Left ventricle myocardium inferior (tissue), 1 donor: ENCODE data around the gene REEP5. TPM values are rescaled to one million over a fixed set of nuclear protein-coding genes. Genes with fewer than 3 reads are reported as not detected.

Source experiments
- DNase-seq: peaks from one replicate; pipeline ENCODE4 v3.0.0-alpha.2; 2020
- H3K27ac ChIP-seq: fragments of 200-600 bp; replicated peaks from 2 replicates; pipeline ENCODE4 v1.8.0; 2021
- H3K27me3 ChIP-seq: fragments of 200-600 bp; 2 replicates; pipeline ENCODE4 v1.8.0; 2021; ENCODE audit warnings: low read depth
- H3K36me3 ChIP-seq: fragments of 200-600 bp; 2 replicates; pipeline ENCODE4 v1.8.0; 2021
- H3K4me1 ChIP-seq: fragments of 200-600 bp; 2 replicates; pipeline ENCODE4 v1.8.0; 2021
- H3K4me3 ChIP-seq: fragments of 200-600 bp; 2 replicates; pipeline ENCODE4 v1.8.0; 2021; ENCODE audit warnings: mild to moderate bottlenecking, moderate library complexity
- H3K9me3 ChIP-seq: fragments of 200-600 bp; replicated peaks from 2 replicates; pipeline ENCODE4 v1.8.0; 2021
- CTCF ChIP-seq: fragments of 200-600 bp; IDR thresholded peaks from 2 replicates; pipeline ENCODE4 v1.8.0; 2021; ENCODE audit warnings: antibody characterized with exemption, mild to moderate bottlenecking, borderline replicate concordance
- intact Hi-C: fragments of 100-400 bp; cut with micrococcal nuclease; formaldehyde crosslinking; loops from one replicate; pipeline ENCODE4 v1.11.0; 2022
- total RNA-seq: library from RNA; stranded (reverse); fragmentation: NEBNext Ultra II Directional; extraction: Animal tissue kit (Norgen Biotek cat#: 25700); gene quantifications from one replicate; pipeline ENCODE4 v1.2.1, GENCODE V29; 2021
- donor health status: DM: no; HTN: yes; CAD: no; lungs with severe emphysema.

The REEP5 gene
- total RNA-seq, 1 donor from 2014 or later: 137 TPM

- no peak for DNase-seq
- intact Hi-C loops: no loop called here
- Histone ChIP-seq H3K9me3 (no peaks in the 10 kb centered on the region), H3K27me3 (no peaks in the 10 kb centered on the region), H3K4me3 (no peak overlapping the region), H3K27ac (no peak overlapping the region), H3K36me3 (no peaks in the 10 kb centered on the region), H3K4me1 (peaks cover 27% of the 10 kb centered on the region)
- no peak for TF ChIP-seq CTCF
Measured at GRCh38 chr5:112849912-112850311, 72.1 kb downstream of the REEP5 start.

DNA sequence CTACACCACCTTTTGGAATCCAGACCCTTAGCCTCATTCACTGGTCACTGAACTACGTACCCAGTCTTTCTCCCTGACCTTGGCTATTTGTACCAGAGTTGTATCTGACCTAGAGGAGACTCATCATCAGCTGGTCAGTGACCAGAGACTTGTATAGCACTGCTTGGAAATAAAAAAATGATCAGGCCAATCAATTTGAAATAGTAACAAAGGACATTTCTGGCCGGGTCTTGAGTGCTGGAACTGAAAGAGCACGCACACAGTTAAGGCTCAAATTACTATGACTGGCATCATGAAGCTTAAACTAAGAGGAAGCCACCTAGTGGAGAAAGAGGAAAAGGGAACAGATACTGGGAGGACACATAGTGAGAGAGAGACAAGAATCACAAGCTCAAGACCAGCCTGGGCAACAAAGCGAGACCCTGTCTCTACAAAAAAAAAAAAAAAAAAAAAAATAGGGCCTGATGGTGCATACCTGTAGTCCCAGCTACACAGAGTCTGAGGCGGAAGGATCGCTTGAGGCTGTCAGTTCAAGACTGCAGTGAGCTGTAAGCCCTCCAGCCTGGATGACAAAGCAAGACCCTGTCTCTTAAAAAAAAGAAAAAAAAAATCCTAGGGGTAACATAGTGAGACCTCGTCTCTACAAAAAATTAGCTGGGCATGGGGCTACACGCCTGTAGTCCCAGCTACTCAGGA lies 73.8 kb downstream of the REEP5 start:
- Histone ChIP-seq H3K4me1 (peaks cover 28% of the 10 kb centered on the region), H3K27ac (no peak overlapping the region), H3K36me3 (no peaks in the 10 kb centered on the region), H3K9me3 (no peaks in the 10 kb centered on the region), H3K4me3 (no peak overlapping the region), H3K27me3 (no peaks in the 10 kb centered on the region)
- no peak for DNase-seq
- intact Hi-C loops: no loop called here
- peak; percentile 72 for TF ChIP-seq CTCF

DNA sequence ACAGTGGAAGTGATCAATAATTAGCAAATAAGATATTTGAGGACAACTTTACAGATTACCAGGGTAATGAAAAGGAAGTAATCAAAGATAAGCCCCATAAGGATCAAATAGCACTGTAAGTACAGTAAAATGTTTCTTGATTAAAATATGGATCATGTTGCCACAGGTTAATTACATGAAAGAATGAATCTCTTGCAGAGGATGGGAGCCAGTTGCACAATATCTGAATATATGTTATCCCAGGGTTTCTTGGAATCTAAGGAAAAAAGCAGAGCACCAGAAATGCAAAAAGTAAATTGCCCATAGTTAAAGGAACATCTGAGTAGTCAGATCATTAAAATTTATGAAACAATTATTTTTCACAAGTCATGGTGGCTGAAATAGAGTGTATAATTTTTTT lies 74.7 kb downstream of the REEP5 start:
- intact Hi-C loops: no loop called here
- Histone ChIP-seq H3K4me3 (no peak overlapping the region), H3K27me3 (no peaks in the 10 kb centered on the region), H3K27ac (no peak overlapping the region), H3K9me3 (no peaks in the 10 kb centered on the region), H3K4me1 (peaks cover 28% of the 10 kb centered on the region), H3K36me3 (no peaks in the 10 kb centered on the region)
- TF ChIP-seq CTCF: no peak
- DNase-seq: no peak

- no peak for TF ChIP-seq CTCF
- peaks cover 28% of the 10 kb centered on the region for H3K4me1 ChIP-seq
- intact Hi-C loops: no loop called here
- no peaks in the 10 kb centered on the region for H3K36me3 ChIP-seq
- no peak overlapping the region for H3K27ac ChIP-seq
- H3K27me3 ChIP-seq: no peaks in the 10 kb centered on the region
- DNase-seq: no peak
- H3K4me3 ChIP-seq: no peak overlapping the region
- H3K9me3 ChIP-seq: no peaks in the 10 kb centered on the region
Measured at GRCh38 chr5:112846556-112846955, 75.5 kb downstream of the REEP5 start.

- Histone ChIP-seq H3K27me3 (no peaks in the 10 kb centered on the region), H3K36me3 (peaks cover 12% of the 10 kb centered on the region), H3K4me3 (no peak overlapping the region), H3K27ac (no peak overlapping the region), H3K4me1 (peaks cover 28% of the 10 kb centered on the region), H3K9me3 (no peaks in the 10 kb centered on the region)
- intact Hi-C loops: no loop called here
- no peak for DNase-seq
- no peak for TF ChIP-seq CTCF
Measured at GRCh38 chr5:112844489-112844888, 77.5 kb downstream of the REEP5 start.
